ENCODE results near the gene NCK1.
"Not testable (repeated sequence)": the region's sequence is repeated elsewhere in the genome, so short reads cannot be mapped to it uniquely, and the experiment has no call there.

The NCK1 gene

GRCh38 chr3:136869282-136869681, 7.3 kb downstream of the NCK1 start:
- DNase-seq = no peak

DNA sequence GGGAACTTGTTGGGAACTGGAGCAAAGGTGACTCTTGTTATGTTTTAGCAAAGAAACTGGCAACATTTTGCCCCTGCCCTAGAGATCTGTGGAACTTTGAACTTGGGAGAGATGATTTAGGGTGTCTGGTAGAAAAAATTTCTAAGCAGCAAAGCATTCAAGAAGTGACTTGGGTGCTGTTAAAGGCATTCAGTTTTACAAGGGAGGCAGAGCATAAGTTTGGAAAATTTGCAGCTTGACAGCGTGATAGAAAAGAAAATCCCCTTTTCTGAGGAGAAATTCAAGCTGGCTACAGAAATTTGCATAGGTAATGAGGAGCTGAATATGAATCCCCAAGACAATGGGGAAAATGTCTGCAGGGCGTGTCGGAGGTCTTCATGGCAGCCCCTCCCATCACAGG, 10.2 kb downstream of the NCK1 start:
- DNase-seq = not testable (repeated sequence)

DNA sequence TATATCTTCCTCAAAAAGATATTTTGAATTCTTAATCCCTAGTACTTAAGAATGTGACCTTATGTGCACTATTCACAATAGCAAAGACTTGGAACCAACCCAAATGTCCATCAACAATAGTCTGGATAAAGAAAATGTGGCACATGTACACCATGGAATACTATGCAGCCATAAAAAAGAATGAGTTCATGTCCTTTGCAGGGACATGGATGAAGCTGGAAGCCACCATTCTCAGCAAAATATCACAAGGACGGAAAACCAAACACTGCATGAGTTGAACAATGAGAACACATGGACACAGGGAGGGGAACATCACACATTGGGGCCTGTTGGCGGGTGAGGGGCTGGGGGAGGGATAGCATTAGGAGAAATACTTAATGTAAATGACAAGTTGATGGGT, 17.5 kb downstream of the NCK1 start:
- DNase-seq = not testable (repeated sequence)

DNA sequence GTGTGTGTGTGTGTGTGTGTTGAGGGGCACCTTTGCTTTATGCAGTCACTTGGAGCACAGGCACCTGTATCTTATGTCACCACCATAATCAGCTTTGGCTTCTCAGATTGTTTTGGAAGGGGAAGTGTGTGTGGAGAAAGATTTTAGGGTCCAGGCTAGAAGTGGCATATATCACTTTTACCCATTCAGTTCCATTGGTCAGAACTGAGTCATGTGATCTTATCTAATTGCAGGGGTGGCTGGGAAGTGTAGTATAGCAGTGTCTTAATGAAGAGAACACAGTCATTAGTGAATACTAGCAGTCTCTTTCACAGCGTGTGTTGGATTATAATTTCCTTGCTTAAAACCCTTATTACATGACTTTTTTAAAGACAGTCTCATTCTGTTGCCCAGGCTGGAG, 20.6 kb downstream of the NCK1 start:
- no peak for DNase-seq

- DNase-seq = no peak
Measured at GRCh38 chr3:136883967-136884720, 22.1 kb downstream of the NCK1 start.

DNA sequence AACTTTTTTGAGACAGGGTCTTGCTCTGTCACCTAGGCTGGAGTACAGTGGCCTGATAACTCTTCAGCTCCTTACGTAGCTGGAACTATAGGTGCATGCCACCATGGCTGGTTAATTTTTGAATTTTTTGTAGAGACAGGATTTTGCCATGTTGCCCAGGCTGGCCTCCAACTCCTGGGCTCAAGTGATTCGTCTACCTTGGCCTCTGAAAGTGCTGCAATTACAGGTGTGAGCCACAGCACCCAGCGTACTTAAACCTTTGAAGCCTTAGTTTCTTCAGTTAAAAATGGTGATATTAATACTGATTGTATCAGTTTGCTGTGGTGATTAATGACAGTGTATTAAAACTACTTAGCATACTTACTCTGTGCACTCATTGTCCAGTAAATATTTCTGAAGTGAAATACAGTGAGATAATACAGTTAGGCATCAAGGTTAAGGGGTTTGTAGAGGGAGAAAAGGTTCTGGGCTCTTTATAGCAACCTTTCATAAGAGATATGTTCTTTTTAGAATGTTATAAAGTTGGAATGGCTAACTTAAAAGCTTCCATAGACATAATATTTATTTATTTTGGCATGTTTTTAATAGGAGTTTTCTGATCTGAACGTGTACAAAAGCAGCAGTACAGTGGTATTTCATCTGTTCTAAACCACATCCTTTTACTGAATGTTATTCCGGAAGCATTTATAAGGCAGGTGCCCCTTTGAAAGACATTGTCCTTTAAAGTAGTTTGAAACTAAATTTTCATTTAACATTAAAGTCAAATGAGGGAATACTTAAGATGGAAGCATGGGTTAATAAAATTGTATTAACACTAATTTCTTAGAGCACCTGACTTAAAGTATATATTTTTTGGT, 23.6 kb downstream of the NCK1 start:
- DNase-seq = no peak

- DNase-seq = no peak
Measured at GRCh38 chr3:136889947-136890346, 27.9 kb downstream of the NCK1 start.

DNA sequence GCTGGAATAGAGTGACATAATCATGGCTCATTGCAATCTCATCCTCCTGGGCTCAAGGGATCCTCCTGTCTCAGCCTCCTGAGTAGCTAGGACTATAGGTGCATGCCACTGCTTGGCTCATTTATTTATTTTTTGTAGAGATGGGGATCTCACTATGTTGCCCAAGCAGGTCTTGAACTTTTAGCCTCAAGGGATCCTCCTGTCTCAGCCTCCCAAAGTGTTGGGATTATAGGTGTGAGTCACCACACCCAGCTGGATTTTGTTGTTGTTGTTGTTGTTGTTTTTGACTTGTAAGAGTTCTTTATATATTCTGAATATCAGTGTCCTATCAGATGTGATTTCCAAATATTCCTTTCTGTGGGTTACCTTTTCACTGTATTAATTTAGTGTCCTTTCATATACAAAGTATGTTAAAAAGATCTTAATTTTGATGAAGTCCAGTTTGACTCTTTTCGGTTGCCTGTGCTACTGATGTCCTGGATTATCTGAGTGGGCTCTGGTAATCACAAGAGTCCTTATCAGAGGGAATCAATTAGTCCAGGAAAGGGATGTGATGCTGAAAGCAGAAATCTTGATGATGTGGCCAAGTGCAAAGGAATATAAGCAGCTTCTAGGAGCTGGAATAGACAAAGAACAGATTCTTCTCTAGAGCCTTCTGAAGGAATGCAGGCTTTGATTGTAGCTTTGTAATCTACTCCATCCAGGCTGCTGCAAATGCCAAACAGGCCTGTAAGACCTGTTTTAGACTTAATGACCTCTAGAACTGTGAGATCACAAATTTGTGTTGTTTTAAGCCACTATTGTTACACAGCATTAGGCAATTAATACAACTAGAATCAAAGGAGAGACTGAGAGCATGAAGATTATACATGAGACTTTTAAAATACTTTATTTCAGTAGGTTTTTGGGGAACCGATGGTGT, 30.2 kb downstream of the NCK1 start:
- DNase-seq = no peak

GRCh38 chr3:136893848-136894443, 31.9 kb downstream of the NCK1 start:
- DNase-seq = no peak

- DNase-seq = not testable (repeated sequence)
Measured at GRCh38 chr3:136897171-136897570, 35.2 kb downstream of the NCK1 start.

- DNase-seq = no peak
Measured at GRCh38 chr3:136898549-136898948, 36.5 kb downstream of the NCK1 start.

- no peak for DNase-seq
Measured at GRCh38 chr3:136898954-136899353, 36.9 kb downstream of the NCK1 start.

- no peak for DNase-seq
Measured at GRCh38 chr3:136899622-136900158, 37.7 kb downstream of the NCK1 start.

- not testable (repeated sequence) for DNase-seq
Measured at GRCh38 chr3:136900694-136901093, 38.7 kb downstream of the NCK1 start.

GRCh38 chr3:136901391-136901790, 39.4 kb downstream of the NCK1 start:
- DNase-seq = no peak

DNA sequence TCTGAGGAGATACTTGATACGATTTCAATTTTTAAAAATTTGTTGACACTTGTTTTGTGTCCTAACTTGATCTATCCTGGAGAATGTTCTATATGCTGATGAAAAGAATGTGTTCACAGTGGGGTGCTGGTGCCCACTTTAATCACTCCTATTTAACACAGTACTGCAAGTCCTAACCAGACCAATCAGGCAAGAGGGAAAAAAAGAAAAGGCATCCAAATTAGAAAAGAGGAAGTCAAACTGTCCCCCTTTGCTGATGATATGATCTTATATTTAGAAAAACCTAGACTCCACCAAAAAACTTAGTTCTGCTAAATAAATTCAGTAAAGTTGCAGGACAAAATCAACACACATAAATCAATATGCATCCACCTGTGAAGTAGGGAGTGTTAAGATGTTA, 40.5 kb downstream of the NCK1 start:
- DNase-seq = not testable (repeated sequence)

DNA sequence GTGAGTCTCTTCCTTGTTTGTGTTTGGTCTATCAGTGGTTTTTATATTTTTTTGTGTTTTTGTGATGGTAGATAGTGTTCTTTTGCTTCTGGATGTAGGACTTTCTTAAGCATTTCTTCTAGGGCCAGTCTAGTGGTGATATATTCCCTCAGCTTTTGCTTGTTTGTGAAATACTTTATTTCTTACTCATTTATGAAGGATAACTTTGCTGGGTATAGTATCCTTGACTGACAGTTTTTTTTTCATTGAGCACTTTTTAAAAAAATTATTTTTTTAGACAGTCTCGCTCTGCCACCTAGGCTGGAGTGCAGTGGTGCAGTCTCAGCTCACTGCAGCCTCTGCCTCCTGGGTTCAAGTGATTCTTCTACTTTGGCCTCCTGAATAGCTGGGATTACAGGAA, 41.9 kb downstream of the NCK1 start:
- no peak for DNase-seq

DNA sequence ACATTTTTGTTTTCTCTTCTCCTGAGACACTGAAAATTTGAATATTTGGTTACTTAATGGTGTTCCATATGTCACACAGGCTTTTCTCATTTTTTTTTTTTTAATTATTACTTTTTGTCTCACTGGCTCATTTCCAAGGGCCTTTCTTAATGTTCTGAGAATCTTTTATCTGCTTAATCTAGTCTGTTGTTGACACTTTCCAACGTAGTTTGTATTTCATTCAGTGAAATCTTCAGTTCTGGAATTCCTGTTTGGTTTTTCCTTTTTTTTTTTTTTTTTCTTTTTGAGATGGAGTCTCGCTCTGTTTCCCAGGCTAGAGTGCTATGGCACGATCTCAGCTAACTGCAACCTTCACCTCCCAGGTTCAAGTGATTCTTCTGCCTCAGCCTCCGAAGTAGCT, 42.7 kb downstream of the NCK1 start:
- no peak for DNase-seq

- no peak for DNase-seq
Measured at GRCh38 chr3:136905549-136905948, 43.5 kb downstream of the NCK1 start.

GRCh38 chr3:136906725-136907124, 44.7 kb downstream of the NCK1 start:
- DNase-seq = no peak

DNA sequence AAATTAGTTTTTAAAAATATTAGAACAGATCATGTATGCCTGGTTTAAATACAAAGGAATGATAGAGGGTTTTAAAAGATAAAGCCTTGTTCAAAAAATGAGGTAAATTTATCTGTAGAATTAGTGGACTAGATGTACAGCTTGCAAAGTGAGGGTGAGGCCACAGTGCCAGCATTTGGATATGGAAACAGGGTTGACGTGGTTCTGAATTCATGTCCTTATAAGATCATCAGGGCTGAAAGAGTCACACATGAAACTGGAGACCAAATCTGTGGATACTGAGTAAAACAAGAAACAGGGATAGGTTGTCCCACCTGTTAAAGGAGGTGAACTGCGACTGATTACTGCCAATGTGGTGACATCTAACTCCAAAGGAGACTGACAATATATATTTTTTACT, 46.3 kb downstream of the NCK1 start:
- no peak for DNase-seq

DNA sequence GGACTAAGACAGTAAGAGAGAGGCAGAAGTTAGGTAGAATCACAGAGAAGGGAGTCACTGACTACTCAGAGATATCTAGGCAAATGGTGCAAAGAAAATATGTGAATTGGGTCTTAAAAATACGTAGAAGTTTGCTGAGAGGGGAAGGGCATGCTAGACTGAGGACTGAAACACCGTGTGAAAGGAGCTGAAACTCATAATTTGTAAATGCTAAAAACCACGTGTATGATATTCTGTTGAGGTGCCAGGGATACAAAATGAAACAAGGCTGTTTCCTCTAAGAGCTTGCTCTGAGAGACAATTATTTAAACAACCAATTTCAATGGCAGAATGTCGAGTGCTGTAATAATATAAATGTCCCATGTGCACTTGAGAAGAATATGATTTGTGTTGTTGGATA, 47.2 kb downstream of the NCK1 start:
- DNase-seq = no peak

All from activated effector memory CD4-positive, alpha-beta T cell treated with anti-CD3 and anti-CD28 coated beads, Interleukin-2, amount 50 U/mL, for 16 hours (primary cell).